Omental fat pad (tissue), 4 donors: ENCODE measurements around the gene ZDHHC19. TPM values are rescaled to one million over a fixed set of nuclear protein-coding genes. Genes with fewer than 3 reads are reported as not detected.

Source experiments
- ATAC-seq: fragments of 150-250 bp; one replicate; pipeline ENCODE4 v1.9.1; 2016; ENCODE audit warnings: mild to moderate bottlenecking, moderate library complexity; ENCODE audit not compliant: low FRiP score
- DNase-seq: peaks from one replicate; pipeline ENCODE4 v3.0.0-alpha.2; 2019; ENCODE audit warnings: low spot score
- CTCF ChIP-seq, 3 donors: fragments of 450-650 bp; IDR thresholded peaks; one replicate each; pipeline ENCODE4 v1.5.1; 2016 to 2017; ENCODE audit warnings: antibody characterized with exemption in 3 of 3, mild to moderate bottlenecking in 3 of 3, moderate library complexity in 2 of 3
- total RNA-seq, 4 donors: library from RNA; depleted of rRNA; stranded (reverse); fragments of >200 nt; gene quantifications; one replicate each; pipeline ENCODE4 v1.1.0, GENCODE V29; 2016

The ZDHHC19 gene
- total RNA-seq, 4 donors from 2014 or later: not detected

- ATAC-seq (no peak), DNase-seq (no peak)
- TF ChIP-seq CTCF (IDR thresholded peaks at IDR 0.05): no peak
Observed at GRCh38 chr3:196181127-196181546, 30.1 kb downstream of the ZDHHC19 start.

GRCh38 chr3:196180346-196180745, 30.9 kb downstream of the ZDHHC19 start:
- DNase-seq (no peak), ATAC-seq (no peak)
- no peak for TF ChIP-seq CTCF (IDR thresholded peaks at IDR 0.05)

GRCh38 chr3:196179380-196180308, 31.6 kb downstream of the ZDHHC19 start:
- ATAC-seq (no peak), DNase-seq (no peak)
- TF ChIP-seq CTCF (IDR thresholded peaks at IDR 0.05): no peak

- DNase-seq (no peak), ATAC-seq (no peak)
- no peak for TF ChIP-seq CTCF (IDR thresholded peaks at IDR 0.05)
Observed at GRCh38 chr3:196178993-196179379, 32.2 kb downstream of the ZDHHC19 start.

GRCh38 chr3:196177967-196178366, 33.2 kb downstream of the ZDHHC19 start:
- DNase-seq: no peak
- TF ChIP-seq CTCF (IDR thresholded peaks at IDR 0.05): no peak
- no peak for ATAC-seq

- DNase-seq (no peak), ATAC-seq (no peak)
Observed at GRCh38 chr3:196177567-196177966, 33.6 kb downstream of the ZDHHC19 start.

More at GRCh38 chr3:196177567-196177966, 33.6 kb downstream of the ZDHHC19 start:
- no peak for TF ChIP-seq CTCF (IDR thresholded peaks at IDR 0.05)
